ENCODE measurements around the gene GNAI3.

GNAI3 gene

DNA sequence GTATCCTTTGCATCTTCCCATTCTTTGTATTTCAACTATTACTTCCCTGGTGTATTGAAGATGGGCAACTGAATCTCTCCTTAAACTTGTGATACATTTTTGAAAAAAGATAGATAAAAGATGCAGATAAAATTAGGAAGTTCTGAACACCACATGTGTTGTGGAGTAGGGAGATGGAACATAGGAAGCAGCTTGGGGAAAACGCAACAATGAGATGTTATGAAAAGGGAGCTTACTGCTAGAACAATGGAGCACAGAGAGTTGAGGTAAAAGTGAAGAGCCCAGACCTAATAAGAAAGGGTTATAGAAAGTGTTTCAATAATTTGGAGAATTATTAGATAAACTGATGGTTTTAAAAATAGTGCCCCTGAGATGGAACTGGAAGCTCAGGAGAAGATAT lies 20.9 kb downstream of the GNAI3 start:
- WGBS, 2 donors (ENCODE audit: extremely low coverage in 2 of 2, insufficient read length in 2 of 2, insufficient replicate concordance in 1 of 2): no CpG with 5 or more reads among the region's 1 CpG
- no peak overlapping the region for H3K27ac ChIP-seq (replicated peaks; ENCODE audit: low read length)

DNA sequence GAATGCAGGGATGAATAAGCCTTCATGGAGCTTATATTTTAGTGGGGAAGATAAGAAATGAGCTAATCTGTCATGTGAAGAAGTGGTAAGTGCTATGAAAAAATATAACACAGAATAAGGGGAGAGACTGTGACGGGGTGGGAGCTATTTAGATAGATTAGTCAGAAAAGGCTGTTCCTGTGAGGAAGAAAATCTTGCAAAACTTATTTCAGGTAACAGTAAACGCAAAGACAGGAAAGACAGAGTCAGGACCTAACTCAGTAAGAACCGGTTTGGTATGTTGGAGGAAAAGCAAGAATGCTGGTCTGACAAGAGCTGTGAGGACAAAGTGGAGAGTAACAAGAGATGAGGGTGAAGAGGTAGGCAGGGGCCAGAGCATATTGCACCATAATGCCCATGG lies 22.0 kb downstream of the GNAI3 start:
- H3K4me3 ChIP-seq (ENCODE audit: low read length in 2 of 2): no peak overlapping the region
- H3K27me3 ChIP-seq (ENCODE audit: control insufficient read depth in 3 of 3, insufficient read depth in 3 of 3, low read depth in 1 of 3, low read length in 3 of 3): no peaks in the 10 kb centered on the region
- no peak overlapping the region for H4K91ac ChIP-seq (ENCODE audit: low read depth, low read length, poor library complexity)
- H3K36me3 ChIP-seq (replicated peaks in 1 of 2; ENCODE audit: control insufficient read depth in 2 of 2, insufficient read depth in 2 of 2, low read length in 2 of 2): peaks cover 0 to 21% of the 10 kb centered on the region in 2 donors
- H2BK15ac ChIP-seq (ENCODE audit: low read length): no peak overlapping the region
- no peak overlapping the region for H3K27ac ChIP-seq (replicated peaks; ENCODE audit: low read length)
- H2BK5ac ChIP-seq (ENCODE audit: low read length): no peak overlapping the region
- WGBS, 2 donors (ENCODE audit: extremely low coverage in 2 of 2, insufficient read length in 2 of 2, insufficient replicate concordance in 1 of 2): no CpG with 5 or more reads among the region's 3 CpGs
- H4K8ac ChIP-seq (ENCODE audit: low read depth, low read length): no peak overlapping the region
- no peak for DNase-seq (ENCODE audit: low spot score)
- H3K14ac ChIP-seq (ENCODE audit: low read length): no peak overlapping the region
- H3K9me3 ChIP-seq (replicated peaks in 1 of 2; ENCODE audit: control insufficient read depth in 2 of 2, insufficient read depth in 1 of 2, low read depth in 1 of 2, low read length in 2 of 2): no peaks in the 10 kb centered on the region
- H3K79me1 ChIP-seq (ENCODE audit: low read depth, low read length): no peaks in the 10 kb centered on the region
- H3K23ac ChIP-seq (ENCODE audit: low read depth, low read length, poor library complexity): no peak overlapping the region
- H2AFZ ChIP-seq (ENCODE audit: low read length): no peak overlapping the region
- no peak overlapping the region for H2AK5ac ChIP-seq (ENCODE audit: low read depth, low read length)
- no peak overlapping the region for H3K18ac ChIP-seq (ENCODE audit: low read length)
- no peak overlapping the region for H3K4ac ChIP-seq (ENCODE audit: low read length)
- H2BK12ac ChIP-seq (ENCODE audit: low read length): no peak overlapping the region
- H3K9ac ChIP-seq (ENCODE audit: low read depth, low read length, poor library complexity): no peak overlapping the region
- no peak overlapping the region for H3K4me2 ChIP-seq (ENCODE audit: insufficient read depth, low read length, poor library complexity, severe bottlenecking)
- H3K4me1 ChIP-seq (ENCODE audit: control insufficient read depth in 2 of 2, insufficient read depth in 1 of 2, low read depth in 1 of 2, low read length in 2 of 2): peaks cover 0 to 1% of the 10 kb centered on the region in 2 donors
- no peak overlapping the region for H2BK120ac ChIP-seq (ENCODE audit: low read depth, low read length)

More for the DNA sequence above, 20.9 kb downstream of the GNAI3 start:
- no peak overlapping the region for H2BK5ac ChIP-seq (ENCODE audit: low read length)
- H3K9ac ChIP-seq (ENCODE audit: low read depth, low read length, poor library complexity): no peak overlapping the region
- peaks cover 2% of the 10 kb centered on the region for H3K79me1 ChIP-seq (ENCODE audit: low read depth, low read length)
- no peak overlapping the region for H2BK15ac ChIP-seq (ENCODE audit: low read length)
- no peak overlapping the region for H4K8ac ChIP-seq (ENCODE audit: low read depth, low read length)
- H3K27me3 ChIP-seq (ENCODE audit: control insufficient read depth in 3 of 3, insufficient read depth in 3 of 3, low read depth in 1 of 3, low read length in 3 of 3): no peaks in the 10 kb centered on the region
- no peak for DNase-seq (ENCODE audit: low spot score)
- peaks cover 3 to 4% of the 10 kb centered on the region in 2 donors for H3K4me1 ChIP-seq (ENCODE audit: control insufficient read depth in 2 of 2, insufficient read depth in 1 of 2, low read depth in 1 of 2, low read length in 2 of 2)
- H3K14ac ChIP-seq (ENCODE audit: low read length): no peak overlapping the region
- no peak overlapping the region for H4K91ac ChIP-seq (ENCODE audit: low read depth, low read length, poor library complexity)
- H3K9me3 ChIP-seq (replicated peaks in 1 of 2; ENCODE audit: control insufficient read depth in 2 of 2, insufficient read depth in 1 of 2, low read depth in 1 of 2, low read length in 2 of 2): no peaks in the 10 kb centered on the region
- H3K36me3 ChIP-seq (replicated peaks in 1 of 2; ENCODE audit: control insufficient read depth in 2 of 2, insufficient read depth in 2 of 2, low read length in 2 of 2): peaks cover 0 to 12% of the 10 kb centered on the region in 2 donors
- H2AFZ ChIP-seq (ENCODE audit: low read length): no peak overlapping the region
- no peak overlapping the region for H2BK120ac ChIP-seq (ENCODE audit: low read depth, low read length)
- no peak overlapping the region for H3K4me2 ChIP-seq (ENCODE audit: insufficient read depth, low read length, poor library complexity, severe bottlenecking)
- no peak overlapping the region for H3K18ac ChIP-seq (ENCODE audit: low read length)
- no peak overlapping the region for H2AK5ac ChIP-seq (ENCODE audit: low read depth, low read length)
- H3K4me3 ChIP-seq (ENCODE audit: low read length in 2 of 2): no peak overlapping the region
- no peak overlapping the region for H3K23ac ChIP-seq (ENCODE audit: low read depth, low read length, poor library complexity)
- no peak overlapping the region for H2BK12ac ChIP-seq (ENCODE audit: low read length)
- H3K4ac ChIP-seq (ENCODE audit: low read length): no peak overlapping the region

DNA sequence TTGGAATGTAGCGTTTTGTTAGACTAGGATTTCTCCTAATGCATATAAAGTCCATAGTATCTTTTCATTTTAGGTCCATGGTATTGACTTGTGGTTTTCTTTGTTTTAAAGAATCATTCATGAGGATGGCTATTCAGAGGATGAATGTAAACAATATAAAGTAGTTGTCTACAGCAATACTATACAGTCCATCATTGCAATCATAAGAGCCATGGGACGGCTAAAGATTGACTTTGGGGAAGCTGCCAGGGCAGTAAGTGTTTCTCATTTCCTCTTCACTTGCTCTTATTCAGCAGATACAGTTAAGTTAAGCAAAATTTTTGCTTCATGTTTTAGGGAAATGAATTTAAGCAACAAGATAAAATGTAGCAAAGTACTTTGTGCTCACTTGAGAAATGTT lies 25.4 kb downstream of the GNAI3 start:
- H3K4me1 ChIP-seq (ENCODE audit: control insufficient read depth in 2 of 2, insufficient read depth in 1 of 2, low read depth in 1 of 2, low read length in 2 of 2): no peaks in the 10 kb centered on the region
- no peaks in the 10 kb centered on the region for H3K9me3 ChIP-seq (replicated peaks in 1 of 2; ENCODE audit: control insufficient read depth in 2 of 2, insufficient read depth in 1 of 2, low read depth in 1 of 2, low read length in 2 of 2)
- H3K27ac ChIP-seq (replicated peaks; ENCODE audit: low read length): no peak overlapping the region
- no peak overlapping the region for H4K91ac ChIP-seq (ENCODE audit: low read depth, low read length, poor library complexity)
- H2AK5ac ChIP-seq (ENCODE audit: low read depth, low read length): no peak overlapping the region
- H4K8ac ChIP-seq (ENCODE audit: low read depth, low read length): no peak overlapping the region
- H3K23ac ChIP-seq (ENCODE audit: low read depth, low read length, poor library complexity): no peak overlapping the region
- peaks cover 0 to 47% of the 10 kb centered on the region in 2 donors for H3K36me3 ChIP-seq (replicated peaks in 1 of 2; ENCODE audit: control insufficient read depth in 2 of 2, insufficient read depth in 2 of 2, low read length in 2 of 2)
- no peak overlapping the region for H2BK120ac ChIP-seq (ENCODE audit: low read depth, low read length)
- H3K4me3 ChIP-seq (ENCODE audit: low read length in 2 of 2): no peak overlapping the region
- no peaks in the 10 kb centered on the region for H3K27me3 ChIP-seq (ENCODE audit: control insufficient read depth in 3 of 3, insufficient read depth in 3 of 3, low read depth in 1 of 3, low read length in 3 of 3)
- no CpG with 5 or more reads among the region's 2 CpGs for WGBS, 2 donors (ENCODE audit: extremely low coverage in 2 of 2, insufficient read length in 2 of 2, insufficient replicate concordance in 1 of 2)
- H2BK5ac ChIP-seq (ENCODE audit: low read length): no peak overlapping the region
- no peak overlapping the region for H3K4me2 ChIP-seq (ENCODE audit: insufficient read depth, low read length, poor library complexity, severe bottlenecking)
- H2AFZ ChIP-seq (ENCODE audit: low read length): no peak overlapping the region
- H2BK12ac ChIP-seq (ENCODE audit: low read length): no peak overlapping the region
- H3K79me1 ChIP-seq (ENCODE audit: low read depth, low read length): no peaks in the 10 kb centered on the region
- no peak overlapping the region for H3K14ac ChIP-seq (ENCODE audit: low read length)
- DNase-seq (ENCODE audit: low spot score): no peak
- no peak overlapping the region for H3K18ac ChIP-seq (ENCODE audit: low read length)
- H3K4ac ChIP-seq (ENCODE audit: low read length): no peak overlapping the region
- no peak overlapping the region for H2BK15ac ChIP-seq (ENCODE audit: low read length)
- H3K9ac ChIP-seq (ENCODE audit: low read depth, low read length, poor library complexity): no peak overlapping the region

DNA sequence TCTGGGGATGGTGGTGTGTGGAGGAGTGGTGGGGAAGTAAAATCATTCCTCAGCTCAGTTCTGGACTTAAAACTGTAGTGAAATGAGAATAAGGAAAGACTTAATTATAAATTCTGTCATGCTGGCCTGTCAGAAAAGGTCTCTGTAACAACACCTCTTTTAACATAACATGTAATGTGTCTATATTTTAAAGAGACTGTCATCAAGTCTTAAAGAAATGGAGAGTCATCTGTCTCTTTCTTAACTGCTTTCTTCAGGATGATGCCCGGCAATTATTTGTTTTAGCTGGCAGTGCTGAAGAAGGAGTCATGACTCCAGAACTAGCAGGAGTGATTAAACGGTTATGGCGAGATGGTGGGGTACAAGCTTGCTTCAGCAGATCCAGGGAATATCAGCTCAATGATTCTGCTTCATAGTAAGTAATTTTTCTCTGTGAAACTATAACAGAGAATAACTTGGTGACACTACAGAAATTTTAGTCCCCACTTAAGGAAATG lies 30.6 kb downstream of the GNAI3 start:
- Histone ChIP-seq H2AFZ (ENCODE audit: low read length) (no peak overlapping the region), H3K18ac (ENCODE audit: low read length) (no peak overlapping the region), H3K4me2 (ENCODE audit: insufficient read depth, low read length, poor library complexity, severe bottlenecking) (no peak overlapping the region), H3K23ac (ENCODE audit: low read depth, low read length, poor library complexity) (no peak overlapping the region), H3K27ac (replicated peaks; ENCODE audit: low read length) (no peak overlapping the region), H2BK5ac (ENCODE audit: low read length) (no peak overlapping the region), H3K36me3 (replicated peaks in 1 of 2; ENCODE audit: control insufficient read depth in 2 of 2, insufficient read depth in 2 of 2, low read length in 2 of 2) (peaks cover 0 to 89% of the 10 kb centered on the region in 2 donors), H3K14ac (ENCODE audit: low read length) (no peak overlapping the region), H3K9me3 (replicated peaks in 1 of 2; ENCODE audit: control insufficient read depth in 2 of 2, insufficient read depth in 1 of 2, low read depth in 1 of 2, low read length in 2 of 2) (no peaks in the 10 kb centered on the region), H2AK5ac (ENCODE audit: low read depth, low read length) (no peak overlapping the region), H3K4ac (ENCODE audit: low read length) (no peak overlapping the region), H2BK15ac (ENCODE audit: low read length) (no peak overlapping the region), H2BK12ac (ENCODE audit: low read length) (no peak overlapping the region), H4K8ac (ENCODE audit: low read depth, low read length) (no peak overlapping the region), H2BK120ac (ENCODE audit: low read depth, low read length) (no peak overlapping the region), H3K9ac (ENCODE audit: low read depth, low read length, poor library complexity) (no peak overlapping the region), H3K27me3 (ENCODE audit: control insufficient read depth in 3 of 3, insufficient read depth in 3 of 3, low read depth in 1 of 3, low read length in 3 of 3) (no peaks in the 10 kb centered on the region), H4K91ac (ENCODE audit: low read depth, low read length, poor library complexity) (no peak overlapping the region), H3K4me3 (ENCODE audit: low read length in 2 of 2) (no peak overlapping the region), H3K79me1 (ENCODE audit: low read depth, low read length) (peaks cover 1% of the 10 kb centered on the region), H3K4me1 (ENCODE audit: control insufficient read depth in 2 of 2, insufficient read depth in 1 of 2, low read depth in 1 of 2, low read length in 2 of 2) (no peaks in the 10 kb centered on the region)
- no CpG with 5 or more reads among the region's 3 CpGs for WGBS, 2 donors (ENCODE audit: extremely low coverage in 2 of 2, insufficient read length in 2 of 2, insufficient replicate concordance in 1 of 2)
- no peak for DNase-seq (ENCODE audit: low spot score)
